PFSK-1 (cell line): ENCODE measurements around the gene STK24.

ENCODE experiments used
- POLR2AphosphoS5 ChIP-seq: IDR thresholded peaks from 2 replicates; pipeline ENCODE4 v1.6.1; 2012; ENCODE audit warnings: low read depth, mild to moderate bottlenecking, control low read depth, low read length, moderate library complexity
- SIN3A ChIP-seq: IDR thresholded peaks from 2 replicates; pipeline ENCODE4 v1.6.1; 2012; ENCODE audit warnings: mild to moderate bottlenecking, low read length, moderate library complexity, borderline replicate concordance; ENCODE audit not compliant: insufficient read depth
- TAF1 ChIP-seq: IDR thresholded peaks from 2 replicates; pipeline ENCODE4 v1.6.1; 2012; ENCODE audit warnings: low read length, control low read depth, borderline replicate concordance; ENCODE audit not compliant: insufficient read depth

DNA sequence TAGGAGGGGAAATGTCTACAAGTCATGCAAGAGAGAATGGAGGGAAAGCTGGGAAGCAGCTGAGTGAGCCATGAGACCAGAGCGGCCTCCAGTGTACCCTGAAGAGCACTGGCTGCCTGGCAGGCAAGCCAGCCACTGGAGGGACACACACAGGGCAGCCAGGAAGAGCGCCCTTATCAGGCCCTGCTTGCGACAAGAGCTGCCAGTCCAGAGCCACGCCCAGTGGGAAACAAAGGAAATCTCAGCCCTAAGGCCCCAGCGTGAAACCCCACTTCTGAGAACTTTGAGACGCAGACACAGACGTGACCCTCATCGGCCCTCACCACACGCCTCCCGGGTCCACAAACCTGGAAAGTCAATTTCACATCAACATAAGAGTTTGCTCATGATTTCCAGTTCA, 105.0 kb downstream of the STK24 start:
- TF ChIP-seq SIN3A (no peak), POLR2AphosphoS5 (no peak), TAF1 (no peak)
